Activated CD4-positive, alpha-beta T cell treated with anti-CD3 and anti-CD28 coated beads, Interleukin-2, Interleukin-4, amounts not matched to agents 100 ng/mL and 50 ng/mL, durations not matched to agents 16 hours and 8 hours (primary cell): ENCODE measurements around the gene ADAMTS17.

Experiments used
- DNase-seq: peaks from one replicate; pipeline ENCODE4 v3.0.0-alpha.2; 2020; ENCODE audit warnings: low spot score

The ADAMTS17 gene

GRCh38 chr15:100134586-100134985 lies 207.2 kb downstream of the ADAMTS17 start:
- DNase-seq, result no peak

- DNase-seq, result no peak
These were observed 207.6 kb downstream of the ADAMTS17 start for GRCh38 chr15:100134089-100134583.

DNA sequence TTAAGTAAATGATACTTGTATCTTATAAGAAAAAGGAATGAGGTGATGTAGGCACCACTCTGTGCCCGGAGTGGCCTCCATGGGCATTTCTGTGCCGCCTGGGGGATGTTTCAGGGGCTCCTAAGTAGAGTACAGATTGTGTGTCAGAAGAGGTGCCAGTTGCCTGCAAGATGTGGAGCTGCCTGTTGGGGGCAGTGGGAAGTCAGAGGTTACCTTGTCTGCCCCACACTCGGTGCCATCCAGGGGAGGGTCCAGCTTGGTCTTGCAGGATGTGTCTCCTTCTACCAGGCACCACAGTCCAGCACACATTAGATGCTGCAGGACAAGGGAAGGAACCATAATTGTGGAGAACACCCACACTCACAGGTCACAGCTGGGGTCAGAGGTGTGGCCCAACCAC lies 208.8 kb downstream of the ADAMTS17 start:
- no peak for DNase-seq

- no peak for DNase-seq
These were observed 209.5 kb downstream of the ADAMTS17 start for GRCh38 chr15:100132309-100132708.

DNA sequence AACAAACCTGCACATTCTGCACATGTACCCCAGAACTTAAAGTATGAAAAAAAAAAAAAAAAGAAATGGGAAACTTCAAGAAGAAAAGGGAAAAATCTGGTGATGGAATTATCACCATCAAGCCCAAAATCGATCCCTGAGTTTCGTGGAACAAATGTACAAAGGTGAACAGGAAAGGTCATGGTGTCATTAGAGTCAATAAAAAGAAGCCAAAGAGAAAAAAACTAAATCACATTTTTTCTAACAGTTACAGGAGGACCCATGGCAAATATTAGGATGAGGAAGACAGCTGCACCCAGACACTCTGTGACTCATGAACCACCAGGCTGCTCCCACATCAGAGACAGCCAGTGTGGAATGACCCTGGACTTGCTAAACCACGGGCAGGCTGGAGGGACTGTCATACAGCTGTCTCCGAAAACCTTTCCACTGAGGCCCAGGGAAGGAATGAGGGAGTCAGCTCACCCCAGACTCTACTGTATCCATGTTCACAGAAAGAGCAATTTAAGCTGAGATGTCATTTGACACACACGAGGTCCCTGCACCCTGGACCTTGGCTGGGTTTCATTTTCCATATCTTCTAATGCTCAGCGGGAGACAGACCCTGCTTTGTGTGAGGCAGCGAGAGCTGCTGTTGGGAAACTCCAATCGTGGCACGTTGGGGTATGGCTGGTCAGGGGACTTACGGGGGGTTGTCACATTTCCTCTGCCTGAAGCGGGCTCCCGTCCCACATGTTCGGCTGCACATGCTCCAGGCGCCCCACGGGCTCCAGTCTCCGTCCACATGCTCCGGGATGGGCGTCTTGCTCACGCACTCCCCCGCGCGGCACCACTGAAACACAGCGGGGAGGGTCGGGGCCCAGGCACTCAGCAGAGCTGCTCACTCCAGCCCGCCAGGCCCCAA lies 210.2 kb downstream of the ADAMTS17 start:
- DNase-seq, result no peak

DNA sequence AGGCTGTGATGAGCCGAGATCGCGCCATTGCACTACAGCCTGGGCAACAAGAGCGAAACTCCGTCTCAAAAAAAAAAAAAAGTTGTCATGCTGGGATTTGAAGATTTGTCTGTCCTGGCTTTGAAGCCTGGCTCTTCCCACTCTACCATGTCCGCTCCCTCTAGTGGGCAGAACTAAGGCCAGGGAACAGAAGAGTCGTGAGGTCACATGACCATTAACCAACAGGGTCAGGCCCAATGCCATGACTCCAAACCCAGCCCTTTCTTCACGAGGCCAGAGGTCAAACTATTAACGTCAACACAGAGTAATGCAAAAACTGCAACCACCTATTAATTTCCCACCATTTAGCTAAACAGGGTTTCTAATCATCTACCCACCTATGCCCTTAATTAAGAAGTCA lies 212.1 kb downstream of the ADAMTS17 start:
- DNase-seq, result no peak

DNA sequence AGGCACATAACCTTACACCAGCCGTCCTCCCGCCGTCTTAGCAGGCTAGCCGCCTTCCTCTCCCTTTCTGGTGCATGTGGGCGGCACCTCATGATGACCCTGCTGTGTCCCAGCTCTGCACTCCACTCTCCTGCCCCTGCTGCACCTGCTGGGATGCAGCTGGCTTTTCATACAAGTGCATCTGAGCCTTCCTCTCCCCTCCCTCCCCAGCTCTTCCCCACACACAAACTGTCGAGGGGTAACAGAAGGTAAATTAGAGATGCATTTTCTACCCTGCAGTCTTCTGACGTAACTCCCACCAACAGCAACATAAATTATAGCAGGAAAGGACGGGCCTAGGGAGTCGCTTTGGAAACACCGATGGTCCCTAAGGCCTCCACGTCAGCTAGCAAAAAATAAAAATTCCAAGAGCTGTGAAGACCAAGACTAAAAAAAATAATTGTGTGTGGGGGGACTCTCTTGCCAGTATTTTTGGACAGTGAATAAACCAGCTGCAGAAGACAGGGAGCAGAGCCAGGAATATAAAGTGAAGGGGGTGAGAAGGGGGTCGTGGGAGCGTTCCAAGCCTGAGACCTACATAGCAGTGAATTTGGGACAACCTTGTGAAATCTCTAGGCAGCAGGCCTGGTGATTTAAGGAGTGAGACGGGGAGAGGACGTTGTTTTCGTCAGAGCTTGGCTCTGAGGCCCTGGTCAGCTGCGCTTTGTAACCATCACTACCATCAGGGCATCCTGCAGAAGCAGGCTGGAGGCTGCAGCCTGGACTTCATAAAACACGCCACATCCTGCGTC lies 216.2 kb downstream of the ADAMTS17 start:
- no peak for DNase-seq

GRCh38 chr15:100124936-100125335 lies 216.8 kb downstream of the ADAMTS17 start:
- no peak for DNase-seq

DNA sequence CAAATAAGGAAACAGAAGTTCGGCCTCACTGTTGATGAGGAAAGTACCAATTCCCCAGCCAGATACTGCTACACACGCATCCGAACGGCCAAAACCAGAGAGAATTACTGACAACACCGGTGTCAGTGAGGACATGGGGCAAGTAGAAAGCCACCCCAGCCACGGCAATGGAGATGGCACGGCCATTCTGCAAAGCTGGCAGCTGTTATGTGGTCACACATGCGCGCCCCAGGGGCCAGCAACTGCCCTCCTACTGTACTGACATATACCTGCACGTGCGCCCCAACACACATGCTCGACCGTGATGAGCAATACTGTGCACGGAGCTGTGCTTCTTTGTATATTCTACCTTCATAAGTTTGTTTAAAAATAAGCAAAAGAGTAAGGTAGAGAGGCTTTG lies 217.4 kb downstream of the ADAMTS17 start:
- DNase-seq, result no peak

DNA sequence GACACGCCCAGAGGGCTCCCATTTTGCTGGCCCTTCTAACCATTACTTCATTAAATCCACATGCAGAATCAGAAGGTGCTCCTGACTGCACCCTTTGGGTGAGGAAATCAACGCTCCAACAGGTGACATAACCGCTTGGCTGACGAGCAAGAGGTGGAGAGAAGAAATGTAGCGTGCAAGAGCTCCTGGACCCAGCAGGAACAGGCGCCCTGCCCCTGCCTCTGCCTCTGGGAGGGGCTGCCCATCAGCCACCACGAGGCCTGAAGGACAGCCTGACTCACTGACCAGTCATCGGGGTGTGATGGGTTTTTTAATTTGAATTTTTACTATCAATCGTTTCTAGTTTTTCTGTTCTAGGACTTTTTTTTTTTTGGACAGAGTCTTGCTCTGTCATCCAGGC lies 218.2 kb downstream of the ADAMTS17 start:
- DNase-seq, result no peak

DNA sequence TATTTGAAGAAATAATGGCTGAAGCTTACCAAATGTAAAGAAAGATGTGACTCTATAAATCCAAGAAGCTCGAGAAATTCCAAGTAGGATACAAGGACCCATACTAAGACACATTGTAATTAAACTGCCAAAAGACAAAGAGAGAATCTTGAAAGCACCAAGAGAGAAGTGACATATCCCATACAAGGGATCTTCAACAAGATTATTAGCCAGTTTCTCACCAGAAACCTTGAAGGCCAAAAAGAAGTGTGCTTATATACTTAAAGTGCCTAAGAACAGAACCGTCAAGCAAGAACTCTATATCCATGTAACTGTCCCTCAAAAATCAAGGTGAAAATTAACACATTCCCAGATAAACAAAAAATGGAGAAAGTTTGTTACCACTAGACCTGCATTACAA lies 220.5 kb downstream of the ADAMTS17 start:
- DNase-seq, result no peak

DNA sequence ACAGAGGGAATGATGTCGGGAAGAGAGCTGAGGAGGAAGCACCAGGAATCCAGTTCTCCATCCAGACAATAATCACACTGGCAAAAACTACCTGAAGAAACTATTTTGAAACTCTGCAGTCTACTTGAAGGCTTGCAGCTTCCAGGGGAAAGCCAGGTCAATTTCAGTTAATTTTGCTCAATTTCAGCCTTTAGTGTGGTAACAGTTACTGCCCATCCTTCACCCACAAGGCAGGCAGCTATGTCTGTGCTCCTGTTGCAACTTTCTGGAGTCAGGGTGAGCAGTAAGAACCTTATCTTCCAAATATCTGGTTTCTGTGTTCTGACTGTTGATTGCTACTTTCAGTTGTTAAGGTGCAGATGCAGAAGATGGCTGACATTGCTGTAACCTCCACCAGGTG lies 221.7 kb downstream of the ADAMTS17 start:
- no peak for DNase-seq

DNA sequence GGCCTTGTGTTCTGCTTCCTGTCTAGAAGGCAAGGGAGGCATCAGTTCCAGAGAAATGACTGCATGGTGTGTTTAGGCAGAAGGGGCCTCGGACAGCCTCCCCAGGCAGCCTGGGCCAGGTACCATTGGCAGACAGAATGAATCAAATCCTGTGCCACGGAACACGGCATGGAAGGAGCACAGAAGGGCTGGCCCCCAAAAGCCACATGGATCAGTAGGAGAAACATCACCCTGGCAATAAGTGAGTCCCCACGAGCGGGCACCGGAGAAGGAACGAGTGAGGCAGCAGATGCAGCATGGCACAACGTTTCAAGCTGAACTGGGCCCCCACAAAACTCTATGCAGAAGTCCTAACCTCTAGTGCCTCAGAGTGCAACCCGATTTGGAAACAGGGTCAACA lies 223.2 kb downstream of the ADAMTS17 start:
- DNase-seq, result no peak

GRCh38 chr15:100116416-100117190 lies 225.2 kb downstream of the ADAMTS17 start:
- no peak for DNase-seq

DNA sequence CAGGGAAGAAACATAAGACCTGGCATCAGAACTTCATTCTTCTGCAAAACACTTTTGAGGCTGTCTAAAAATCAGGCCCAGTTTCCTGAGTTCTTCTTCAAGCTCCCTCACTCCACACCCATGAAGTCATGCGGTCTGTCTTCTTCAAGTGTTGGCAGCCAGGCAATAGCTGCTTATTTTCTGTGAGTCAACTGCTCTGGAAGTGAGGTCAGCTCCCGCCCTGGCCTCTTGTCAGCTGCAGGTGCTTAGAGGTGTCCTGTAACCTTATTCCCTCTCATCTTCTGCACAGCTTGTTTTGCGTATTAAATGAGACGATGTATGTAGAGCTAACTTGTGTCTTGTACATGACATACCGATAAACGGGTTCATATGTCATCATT lies 226.1 kb downstream of the ADAMTS17 start:
- DNase-seq, result no peak

DNA sequence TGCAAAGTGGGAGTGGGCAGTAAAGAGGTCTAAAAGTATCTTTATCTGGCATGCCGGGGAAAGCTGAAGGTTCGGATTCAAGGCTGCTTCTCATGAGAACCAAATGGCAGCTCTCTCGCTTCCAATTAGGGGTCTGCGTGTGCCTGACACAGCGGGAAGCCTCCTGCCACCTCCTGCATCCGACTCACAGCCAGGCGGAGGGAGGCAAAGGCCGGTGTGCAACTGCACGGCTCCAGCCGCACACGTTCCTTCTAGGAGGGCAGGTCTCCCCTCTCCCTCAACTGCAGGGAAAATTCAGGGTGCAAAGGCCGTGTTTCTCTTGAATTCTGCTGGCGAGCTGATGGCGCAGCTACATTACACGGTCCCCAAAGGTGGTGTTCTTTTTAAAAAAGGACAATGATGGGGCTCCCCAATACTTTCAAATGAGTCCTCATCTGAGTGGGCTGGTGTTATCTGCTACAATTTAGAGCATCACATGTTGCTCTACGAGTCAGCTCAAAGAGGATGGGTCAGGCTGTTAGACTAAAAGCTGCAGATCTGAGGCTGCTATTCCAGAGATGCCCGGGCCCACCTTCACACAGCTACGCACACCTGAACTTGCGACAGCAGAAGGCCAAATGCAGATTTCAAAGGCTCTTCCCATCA lies 226.6 kb downstream of the ADAMTS17 start:
- no peak for DNase-seq

DNA sequence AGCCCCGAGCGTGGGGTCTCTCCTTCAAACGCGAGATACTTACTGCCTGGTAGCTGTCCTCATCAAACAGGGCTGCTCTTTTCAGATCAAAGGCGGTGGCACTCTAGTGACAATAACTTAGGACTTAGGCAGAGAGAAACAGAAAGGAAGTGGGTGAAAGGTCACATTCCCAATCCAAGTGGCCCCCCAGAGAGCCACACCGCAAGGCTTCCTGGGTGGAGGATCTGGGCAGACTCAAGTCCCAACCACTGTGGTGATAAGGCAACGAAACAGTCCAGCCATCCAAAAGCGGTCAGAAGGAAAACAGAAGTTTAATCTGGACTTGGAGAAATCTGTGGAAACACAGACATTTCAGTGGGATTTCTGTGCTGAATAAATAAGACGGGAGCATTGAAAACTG lies 227.2 kb downstream of the ADAMTS17 start:
- no peak for DNase-seq

DNA sequence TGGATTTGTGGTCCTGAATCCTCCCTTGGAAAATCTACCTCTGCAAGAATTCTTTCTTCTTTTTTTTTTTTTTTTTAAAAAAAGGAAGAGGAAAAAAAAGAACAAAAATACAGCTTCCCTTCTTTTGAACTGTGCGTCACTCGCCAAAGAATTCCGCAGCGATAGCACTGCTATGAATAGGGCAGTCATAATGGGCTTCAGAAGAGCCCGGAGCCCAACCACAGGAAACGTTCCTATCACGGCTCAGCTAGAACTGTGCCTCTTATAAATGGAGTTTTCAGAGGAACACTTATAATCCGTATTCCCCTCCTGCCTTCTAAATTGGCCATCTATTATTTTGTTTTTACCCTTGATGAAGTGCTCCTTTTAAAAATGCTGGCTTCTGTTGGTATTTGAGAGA lies 227.7 kb downstream of the ADAMTS17 start:
- DNase-seq, result no peak

GRCh38 chr15:100113351-100114080 lies 228.3 kb downstream of the ADAMTS17 start:
- DNase-seq, result no peak

GRCh38 chr15:100112636-100113305 lies 229.0 kb downstream of the ADAMTS17 start:
- no peak for DNase-seq

DNA sequence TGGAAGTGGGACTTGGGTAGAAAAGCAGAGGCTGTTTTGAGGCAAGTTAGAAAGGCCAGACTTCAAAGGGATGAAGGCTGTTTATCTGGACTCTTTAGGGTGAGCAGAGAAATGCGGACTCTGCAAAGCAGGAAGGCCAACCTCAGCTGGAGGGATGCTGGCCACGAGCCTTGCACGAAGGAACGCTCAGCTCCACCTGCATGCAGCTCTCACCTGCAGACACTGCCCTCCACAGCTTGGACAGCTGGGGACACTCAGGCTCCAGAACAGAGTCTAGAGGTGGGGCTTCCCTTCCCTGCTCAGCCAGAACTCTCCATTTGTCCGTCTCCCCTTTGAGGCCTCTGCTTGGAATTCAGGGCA lies 229.7 kb downstream of the ADAMTS17 start:
- DNase-seq, result no peak
